HG03159 (cell line): ENCODE measurements around the gene KRTAP10-4.
"Not testable (repeated sequence)": the region's sequence is repeated elsewhere in the genome, so short reads cannot be mapped to it uniquely, and the experiment has no call there.

Experiments
- ATAC-seq: cut with Tn5 transposase; IDR thresholded peaks from one replicate; pipeline ENCODE4 v1.9.1; 2021; ENCODE audit warnings: mild to moderate bottlenecking, moderate library complexity; ENCODE audit not compliant: unreplicated experiment

The KRTAP10-4 gene

DNA sequence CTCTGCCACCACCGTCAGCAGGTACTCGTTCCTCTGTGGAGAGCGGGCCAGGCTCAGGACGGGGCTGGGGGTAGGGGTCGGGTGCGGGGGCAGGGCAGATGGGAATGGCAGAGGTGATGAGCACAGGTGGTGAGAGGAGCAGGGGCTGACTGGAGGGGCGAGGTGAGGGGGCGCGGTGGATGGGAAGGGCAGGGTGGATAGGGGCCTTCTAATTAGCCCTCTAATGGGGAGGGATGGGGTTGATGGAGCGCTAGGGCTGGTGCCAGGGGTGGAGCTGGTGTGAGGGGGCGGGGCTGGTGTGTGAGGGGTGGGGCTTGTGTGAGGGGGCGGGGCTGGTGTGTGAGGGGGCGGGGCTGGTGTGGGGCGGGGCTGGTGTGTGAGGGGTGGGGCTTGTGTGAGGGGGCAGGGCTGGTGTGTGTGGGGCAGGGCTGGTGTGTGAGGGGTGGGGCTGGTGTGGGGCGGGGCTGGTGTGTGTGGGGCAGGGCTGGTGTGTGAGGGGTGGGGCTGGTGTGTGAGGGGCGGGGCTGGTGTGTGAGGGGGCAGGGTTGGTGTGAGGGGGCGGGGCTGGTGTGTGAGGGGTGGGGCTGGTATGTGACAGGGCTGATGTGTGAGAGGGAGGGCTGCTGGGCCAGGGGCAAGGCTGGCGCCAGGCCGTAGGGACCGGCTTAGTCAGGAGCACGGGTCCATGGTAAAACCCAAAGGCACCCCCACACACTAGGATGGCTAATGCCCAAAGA is 39.5 kb upstream of the KRTAP10-4 start:
- no peak for ATAC-seq

DNA sequence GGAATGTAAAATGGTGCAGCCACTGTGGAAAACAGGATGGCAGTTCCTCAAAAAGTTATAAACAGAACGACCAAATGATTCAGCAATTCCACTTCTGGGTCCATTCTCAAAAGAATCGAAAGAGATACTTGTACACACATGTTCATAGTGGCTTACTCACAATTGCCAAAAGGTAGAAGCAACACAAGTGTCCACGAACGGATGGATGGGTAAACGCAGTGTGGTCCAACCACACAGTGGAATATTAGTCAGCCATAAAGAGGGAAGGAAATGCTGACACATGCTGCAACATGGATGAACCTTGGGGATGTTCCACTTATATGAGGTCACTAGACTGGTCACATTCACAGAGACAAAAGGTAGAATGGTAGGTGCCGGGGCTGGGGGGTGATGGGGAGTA is 38.8 kb upstream of the KRTAP10-4 start:
- no peak for ATAC-seq

- ATAC-seq = no peak
Observed at GRCh38 chr21:44535963-44536362, 37.6 kb upstream of the KRTAP10-4 start.

DNA sequence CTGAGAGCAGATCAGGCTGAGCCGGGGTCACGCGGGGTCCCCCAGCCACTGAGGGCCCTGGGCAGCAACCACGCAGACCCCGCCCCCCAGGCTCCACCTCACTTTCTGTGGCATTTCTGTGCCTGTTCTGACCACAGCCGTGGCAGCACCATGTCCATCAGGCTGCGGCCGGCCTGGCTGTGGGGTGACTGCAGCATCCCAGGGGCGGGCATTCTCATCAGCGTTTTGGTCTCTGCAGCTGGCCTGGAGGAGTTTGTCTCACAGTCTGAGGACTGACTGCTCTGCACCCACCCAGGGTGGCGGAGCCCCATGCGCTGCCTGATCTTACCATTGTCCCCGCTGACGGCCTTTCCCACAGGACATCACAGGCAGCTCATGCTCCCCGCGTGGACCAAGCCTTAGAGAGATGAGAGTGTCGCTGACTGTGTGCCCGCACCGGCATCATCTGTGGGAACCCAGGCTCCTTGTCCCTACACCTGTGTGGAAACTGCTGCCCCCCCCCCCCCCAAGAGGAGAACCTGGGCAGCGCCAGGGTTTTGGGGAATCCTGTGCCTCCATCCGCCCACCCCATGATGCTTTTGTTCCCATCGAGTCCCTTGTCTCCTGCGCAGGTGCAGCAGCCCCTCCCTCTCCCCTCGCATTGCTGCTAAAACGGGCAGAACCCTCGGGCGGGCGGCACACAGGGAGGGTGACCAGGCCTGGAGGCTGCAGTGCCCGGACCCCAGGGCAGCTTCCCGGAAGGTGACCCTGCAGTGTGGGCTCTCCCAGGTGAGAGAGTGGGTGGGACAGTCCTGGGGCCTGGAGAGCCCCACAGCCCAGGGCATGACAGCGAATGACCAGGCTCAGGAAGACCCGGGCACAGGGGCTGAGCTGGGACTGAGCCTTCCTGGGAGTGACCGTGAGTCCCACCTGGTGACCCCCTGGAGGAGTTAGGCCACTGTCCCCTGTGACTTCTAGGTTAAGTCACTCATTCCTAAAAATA is 35.3 kb upstream of the KRTAP10-4 start:
- ATAC-seq = no peak

DNA sequence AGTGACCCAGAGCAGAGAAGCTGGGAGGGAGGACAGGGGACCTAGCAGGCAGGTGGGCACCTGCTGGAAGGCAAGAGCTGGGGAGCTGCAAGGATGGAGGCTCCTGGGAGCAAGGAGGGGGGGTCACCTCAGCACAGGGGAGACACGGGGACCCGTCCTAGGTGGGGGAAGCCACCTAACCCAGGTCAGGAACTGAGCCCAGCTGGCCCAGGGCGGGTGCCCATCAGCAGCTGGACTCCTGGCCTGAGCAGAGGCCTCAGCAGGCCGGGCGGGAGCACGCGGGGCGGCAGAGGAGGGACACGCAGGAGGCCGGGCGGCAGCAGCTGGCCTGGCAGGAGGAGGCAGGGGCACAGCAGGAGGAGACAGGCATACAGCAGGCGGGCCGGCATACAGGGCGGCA is 34.5 kb upstream of the KRTAP10-4 start:
- ATAC-seq = no peak

GRCh38 chr21:44539991-44540666 is 33.4 kb upstream of the KRTAP10-4 start, which contains the start of gene KRTAP10-1:
TSS of gene KRTAP10-1 (minus strand) at chr21:44540195. CDS start at chr21:44540150, 45 bp downstream.
- ATAC-seq = no peak

DNA sequence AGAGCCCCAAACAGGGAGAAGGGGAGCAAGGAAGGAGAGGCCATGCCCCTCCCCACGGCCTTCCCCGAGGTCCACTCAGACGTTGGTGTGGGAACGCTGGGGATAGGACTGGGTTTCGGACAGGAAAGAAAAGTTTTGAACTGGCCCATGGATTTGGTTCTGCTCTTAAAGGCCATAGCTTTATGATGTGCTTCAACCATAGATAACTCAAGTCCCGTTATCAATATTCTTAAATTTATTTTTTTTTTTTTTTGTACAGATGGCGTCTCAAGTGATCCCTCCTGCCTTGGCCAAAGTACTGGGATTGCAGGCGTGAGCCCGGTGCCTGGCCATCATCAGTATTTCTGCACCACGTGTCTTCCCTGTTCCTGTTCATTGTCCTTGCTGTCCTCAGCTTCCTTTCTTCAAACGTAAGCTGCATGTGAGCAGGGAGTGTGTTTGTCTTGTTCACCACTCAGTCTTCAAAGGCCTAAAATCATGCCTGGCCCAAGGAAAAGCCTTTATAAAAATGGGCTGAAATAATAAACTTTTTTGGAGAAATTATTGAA is 32.7 kb upstream of the KRTAP10-4 start:
- ATAC-seq = no peak

DNA sequence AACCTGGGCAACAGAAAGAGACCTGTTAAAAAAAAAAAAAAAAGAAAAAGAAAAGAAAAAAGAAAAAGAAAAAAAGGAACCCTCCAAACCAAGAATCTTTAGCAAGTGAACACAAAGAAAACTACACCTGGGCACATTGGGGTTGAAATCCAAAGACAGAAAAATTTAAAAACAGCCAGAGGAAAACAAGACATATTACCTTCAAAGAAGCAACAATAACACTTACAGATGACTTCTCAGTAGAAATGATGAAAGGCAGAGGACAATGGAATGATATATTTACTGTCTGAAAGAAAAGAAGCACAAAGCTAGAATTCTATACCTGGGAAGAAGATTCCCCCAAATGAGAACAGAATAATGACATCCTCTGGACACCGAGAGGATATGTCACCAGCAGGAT is 30.8 kb upstream of the KRTAP10-4 start:
- ATAC-seq = no peak

- ATAC-seq = no peak
Observed at GRCh38 chr21:44544566-44544965, 29.0 kb upstream of the KRTAP10-4 start.

GRCh38 chr21:44547656-44548331 is 25.7 kb upstream of the KRTAP10-4 start:
- no peak for ATAC-seq

GRCh38 chr21:44548381-44548780 is 25.1 kb upstream of the KRTAP10-4 start:
- ATAC-seq = no peak

- no peak for ATAC-seq
Observed at GRCh38 chr21:44548922-44549321, 24.6 kb upstream of the KRTAP10-4 start.

DNA sequence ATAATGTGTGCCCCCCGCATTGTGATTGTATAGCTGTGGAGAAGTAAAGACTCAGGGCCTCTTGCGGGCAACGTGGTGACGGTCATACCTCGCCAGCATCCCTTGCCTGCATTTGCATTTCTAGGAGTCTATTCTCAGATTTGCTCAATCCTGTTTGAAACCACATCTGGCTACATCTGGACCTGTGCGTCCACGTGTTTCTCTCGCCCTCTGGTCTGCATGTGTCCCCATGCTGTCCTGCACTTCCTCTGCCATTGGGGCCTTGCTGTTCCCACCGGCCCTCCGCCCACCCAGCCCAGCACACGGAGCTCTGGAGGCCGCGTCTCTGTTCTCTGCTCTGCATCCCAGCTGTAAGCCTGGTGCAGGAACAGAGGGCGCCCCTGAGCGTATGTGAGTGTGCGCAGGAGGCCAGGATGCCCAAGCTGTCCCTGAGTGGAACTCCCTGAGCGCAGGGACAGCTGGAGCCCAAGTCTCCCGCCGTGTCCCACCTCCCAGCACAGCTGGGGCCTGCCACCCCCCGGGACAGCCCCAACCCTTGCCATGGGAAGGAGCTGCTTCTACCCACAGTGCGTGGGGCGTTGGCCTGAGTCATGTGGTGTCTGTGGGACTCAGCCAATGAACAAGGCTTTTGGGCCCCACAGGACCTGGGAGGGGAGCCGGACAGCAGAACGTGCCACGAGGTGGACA is 23.9 kb upstream of the KRTAP10-4 start:
- ATAC-seq = no peak

DNA sequence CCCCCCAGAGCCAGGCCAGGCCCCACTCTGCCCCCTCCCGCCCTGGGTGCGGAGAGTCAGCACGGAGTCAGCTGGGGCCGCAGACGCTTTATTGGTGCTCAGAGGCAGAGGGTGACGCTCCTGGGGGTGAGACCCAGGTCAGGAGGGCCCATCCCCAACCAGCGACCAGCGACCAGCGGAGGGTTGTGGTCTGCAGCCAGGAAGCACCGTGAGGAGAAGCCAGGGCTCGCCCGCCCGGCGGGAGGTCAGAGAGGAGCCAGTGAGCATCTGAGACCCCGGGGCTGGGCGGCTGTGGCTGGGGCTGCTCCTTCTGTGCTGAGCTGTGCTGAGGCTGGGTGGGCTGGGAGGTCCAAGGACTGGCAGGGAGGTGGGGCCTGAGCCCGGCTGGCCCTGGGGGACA is 23.2 kb upstream of the KRTAP10-4 start:
- ATAC-seq = not testable (repeated sequence)

DNA sequence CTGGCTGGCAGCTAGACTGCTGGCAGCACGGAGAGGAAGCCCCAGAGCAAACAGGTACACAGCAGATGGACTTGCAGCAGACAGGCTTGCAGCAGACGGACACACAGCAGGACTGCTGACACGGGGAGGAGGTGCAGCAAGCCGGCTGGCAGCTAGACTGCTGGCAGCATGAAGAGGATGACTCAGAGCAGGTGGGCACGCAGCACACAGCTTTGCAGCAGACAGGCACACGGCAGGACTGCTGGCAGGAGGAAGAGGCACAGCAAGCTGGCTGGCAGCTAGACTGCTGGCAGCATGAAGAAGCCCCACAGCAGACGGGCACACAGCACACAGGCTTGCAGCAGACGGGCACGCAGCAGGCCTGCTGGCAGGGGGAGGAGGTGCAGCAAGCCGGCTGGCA is 22.7 kb upstream of the KRTAP10-4 start:
- ATAC-seq = no peak

DNA sequence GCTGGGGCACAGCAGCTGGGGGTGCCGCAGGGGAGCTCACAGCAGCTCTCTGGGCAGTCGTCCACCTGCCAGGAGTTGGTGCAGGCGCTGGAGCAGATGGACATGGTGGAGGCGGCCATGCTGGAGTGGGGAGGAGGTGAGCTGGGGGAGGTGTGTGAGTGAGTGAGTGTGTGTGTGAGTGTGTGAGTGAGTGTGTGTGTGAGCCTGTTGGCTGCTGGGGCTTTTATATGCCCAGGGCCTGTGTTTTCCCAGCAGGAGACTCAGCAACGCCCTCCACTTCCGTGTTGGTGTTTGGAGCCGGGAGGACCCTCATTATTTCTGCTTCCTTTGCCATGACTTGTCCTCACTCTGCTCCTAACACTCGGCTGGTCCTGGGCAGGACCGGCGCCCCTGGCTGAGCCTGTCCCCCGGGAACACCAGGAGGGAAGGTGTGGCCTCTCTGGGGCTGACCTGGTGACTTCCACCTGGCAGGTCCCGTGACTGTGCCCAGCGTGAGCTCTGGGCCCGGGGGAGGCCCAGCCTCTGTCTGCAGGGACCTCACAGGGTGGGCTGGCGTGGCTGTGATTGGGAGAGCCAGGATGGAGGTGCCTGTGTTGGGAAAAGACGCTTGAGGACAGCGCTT is 22.1 kb upstream of the KRTAP10-4 start, which contains the start of gene KRTAP10-2:
TSS of gene KRTAP10-2 (minus strand) at position 166 of the 622 bp plus-strand sequence. CDS start at position 119, 47 bp downstream.
- no peak for ATAC-seq

DNA sequence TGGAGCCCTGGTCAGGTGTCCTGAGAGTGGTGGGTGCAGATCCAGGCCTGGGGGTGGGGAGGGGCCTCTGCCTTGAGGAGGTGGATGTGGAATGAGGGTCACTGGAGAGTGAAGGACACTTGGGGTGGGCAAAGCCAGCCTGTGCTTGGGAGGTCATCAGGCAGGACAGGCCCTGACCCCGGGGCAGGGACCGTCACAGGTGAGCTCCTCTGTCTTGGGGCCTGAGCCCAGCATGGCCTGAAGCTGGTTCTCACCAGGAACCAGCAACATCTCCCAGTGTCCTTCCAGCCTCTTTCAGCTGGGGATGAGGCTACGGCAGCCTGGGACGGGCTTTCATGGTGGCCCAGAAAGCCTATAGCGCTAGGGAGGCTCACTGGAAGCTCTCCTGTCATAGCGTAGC is 21.4 kb upstream of the KRTAP10-4 start:
- ATAC-seq = no peak

DNA sequence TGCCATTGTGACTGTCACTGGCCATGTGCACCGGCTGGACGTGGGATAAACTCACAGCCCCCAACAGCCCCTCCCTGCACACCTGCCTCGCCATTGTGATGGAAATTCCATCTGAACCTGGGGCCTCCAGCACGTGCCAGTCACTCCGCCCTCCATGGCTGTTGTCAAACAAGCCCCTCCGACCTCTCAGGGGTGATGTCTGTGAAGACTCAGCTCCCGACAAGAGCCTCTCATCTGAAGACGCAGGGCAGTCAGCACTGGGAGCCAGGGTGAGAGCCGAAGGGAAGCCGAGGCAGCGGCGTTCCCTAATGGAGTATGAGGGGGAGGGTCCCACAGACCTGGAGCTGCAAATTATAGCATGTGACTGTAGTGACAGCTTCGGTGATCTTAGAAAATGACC is 20.8 kb upstream of the KRTAP10-4 start:
- ATAC-seq = no peak

GRCh38 chr21:44555200-44555875 is 18.2 kb upstream of the KRTAP10-4 start:
- no peak for ATAC-seq
